ENCODE data around the gene ATG101. TPM values are rescaled to one million over a fixed set of nuclear protein-coding genes. Genes with fewer than 3 reads are reported as not detected.

Gene ATG101
- total and polyA plus RNA-seq, 2 of the 13 experiments (the other 11 are each of a cell fraction or from before 2014, with no cell fraction given) = 58.2 to 67.7 TPM

DNA sequence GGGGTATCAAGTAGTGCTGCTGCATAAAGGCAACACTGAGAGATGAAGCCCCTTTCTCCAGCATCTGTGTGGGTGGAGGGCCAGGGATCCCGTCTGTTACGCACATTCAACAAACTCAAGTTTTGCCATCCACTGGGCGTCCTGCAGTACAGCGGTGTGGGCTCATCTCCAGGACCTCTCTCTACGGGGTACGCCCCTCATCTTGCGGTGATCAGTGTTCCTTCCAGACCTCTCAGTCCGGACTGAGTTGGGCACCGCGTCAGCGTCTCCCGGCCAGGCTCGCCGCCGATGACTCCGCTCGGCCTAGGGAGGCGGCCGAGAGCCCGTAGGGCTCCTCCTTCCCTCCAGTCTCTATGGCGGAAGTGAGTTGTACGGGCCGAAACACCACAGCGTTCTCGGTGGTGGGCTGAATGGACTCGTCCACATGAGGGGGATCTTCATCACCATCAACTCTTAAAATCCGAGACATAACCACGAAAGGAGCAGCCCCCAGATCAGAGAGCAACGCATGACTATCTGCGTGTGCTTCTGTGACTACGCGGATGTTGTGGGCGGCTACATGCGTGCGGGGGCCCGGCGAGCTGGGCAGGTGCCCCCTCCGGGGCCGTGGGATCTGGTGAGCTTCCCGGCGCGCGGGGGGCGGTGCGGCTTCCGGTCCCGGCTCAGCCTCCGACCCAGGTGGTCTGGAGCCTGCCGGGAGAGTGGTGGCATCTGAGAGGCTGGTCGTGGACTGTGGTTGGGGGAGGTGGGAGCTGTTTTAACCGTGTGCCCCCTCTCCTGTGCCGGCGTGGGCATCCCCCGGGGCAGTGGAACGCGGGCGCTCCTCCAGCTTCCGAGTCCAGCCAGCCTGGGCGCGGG lies at the start of gene ATG101 (continued):
- TF ChIP-seq ZSCAN5A (CRISPR knock-in tag; IDR thresholded peaks at IDR 0.05; ENCODE audit: borderline replicate concordance) (peak; percentile 74), ZBTB39 (CRISPR knock-in tag; IDR thresholded peaks at IDR 0.05) (no peak), IKZF1 (IDR thresholded peaks at IDR 0.05) (no peak), CREB1 (IDR thresholded peaks at IDR 0.05) (peak; percentile 68), CREB1 (CRISPR knock-in tag; IDR thresholded peaks at IDR 0.05) (peak; percentile 83), KDM4B (CRISPR knock-in tag; IDR thresholded peaks at IDR 0.05) (peak; percentile 53), GTF2F1 (IDR thresholded peaks at IDR 0.05; ENCODE audit: low read length) (0 out of 2 replicates have a peak, but pooled peaks have one; percentile 39), ATRX (CRISPR knock-in tag; IDR thresholded peaks at IDR 0.05; ENCODE audit: borderline replicate concordance) (no peak), PAF1 (CRISPR knock-in tag; IDR thresholded peaks at IDR 0.05) (no peak), FOXO1 (CRISPR knock-in tag; IDR thresholded peaks at IDR 0.05) (peak; percentile 39; the same call in 1 of the 2 replicates), ARNTL (CRISPR knock-in tag; IDR thresholded peaks at IDR 0.05) (no peak), MBNL3 (CRISPR knock-in tag; conservative IDR thresholded peaks at IDR 0.05) (no peak), MIER3 (CRISPR knock-in tag; IDR thresholded peaks at IDR 0.05; ENCODE audit: borderline replicate concordance) (peak; percentile 24; the same call in 1 of the 2 replicates), KDM6A (CRISPR knock-in tag; IDR thresholded peaks at IDR 0.05; ENCODE audit: low read depth) (no peak), PHF5A (CRISPR knock-in tag; IDR thresholded peaks at IDR 0.05; ENCODE audit: low read depth, unreplicated experiment) (no peak), MXD3 (CRISPR knock-in tag; IDR thresholded peaks at IDR 0.05) (no peak), NCOR1 (IDR thresholded peaks at IDR 0.05; ENCODE audit: borderline replicate concordance, low read length) (0 out of 2 replicates have a peak, but pooled peaks have one; percentile 30), NRL (CRISPR knock-in tag; IDR thresholded peaks at IDR 0.05; ENCODE audit: borderline replicate concordance) (no peak)
- TF ChIP-seq, protein P1, sequence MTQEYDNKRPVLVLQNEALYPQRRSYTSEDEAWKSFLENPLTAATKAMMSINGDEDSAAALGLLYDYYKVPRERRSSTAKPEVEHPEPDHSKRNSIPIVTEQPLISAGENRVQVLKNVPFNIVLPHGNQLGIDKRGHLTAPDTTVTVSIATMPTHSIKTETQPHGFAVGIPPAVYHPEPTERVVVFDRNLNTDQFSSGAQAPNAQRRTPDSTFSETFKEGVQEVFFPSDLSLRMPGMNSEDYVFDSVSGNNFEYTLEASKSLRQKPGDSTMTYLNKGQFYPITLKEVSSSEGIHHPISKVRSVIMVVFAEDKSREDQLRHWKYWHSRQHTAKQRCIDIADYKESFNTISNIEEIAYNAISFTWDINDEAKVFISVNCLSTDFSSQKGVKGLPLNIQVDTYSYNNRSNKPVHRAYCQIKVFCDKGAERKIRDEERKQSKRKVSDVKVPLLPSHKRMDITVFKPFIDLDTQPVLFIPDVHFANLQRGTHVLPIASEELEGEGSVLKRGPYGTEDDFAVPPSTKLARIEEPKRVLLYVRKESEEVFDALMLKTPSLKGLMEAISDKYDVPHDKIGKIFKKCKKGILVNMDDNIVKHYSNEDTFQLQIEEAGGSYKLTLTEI (CRISPR knock-in tag; conservative IDR thresholded peaks at IDR 0.05) = no peak
- TF ChIP-seq, protein P2, sequence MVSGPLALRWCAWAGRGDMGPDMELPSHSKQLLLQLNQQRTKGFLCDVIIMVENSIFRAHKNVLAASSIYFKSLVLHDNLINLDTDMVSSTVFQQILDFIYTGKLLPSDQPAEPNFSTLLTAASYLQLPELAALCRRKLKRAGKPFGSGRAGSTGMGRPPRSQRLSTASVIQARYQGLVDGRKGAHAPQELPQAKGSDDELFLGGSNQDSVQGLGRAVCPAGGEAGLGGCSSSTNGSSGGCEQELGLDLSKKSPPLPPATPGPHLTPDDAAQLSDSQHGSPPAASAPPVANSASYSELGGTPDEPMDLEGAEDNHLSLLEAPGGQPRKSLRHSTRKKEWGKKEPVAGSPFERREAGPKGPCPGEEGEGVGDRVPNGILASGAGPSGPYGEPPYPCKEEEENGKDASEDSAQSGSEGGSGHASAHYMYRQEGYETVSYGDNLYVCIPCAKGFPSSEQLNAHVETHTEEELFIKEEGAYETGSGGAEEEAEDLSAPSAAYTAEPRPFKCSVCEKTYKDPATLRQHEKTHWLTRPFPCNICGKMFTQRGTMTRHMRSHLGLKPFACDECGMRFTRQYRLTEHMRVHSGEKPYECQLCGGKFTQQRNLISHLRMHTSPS (CRISPR knock-in tag; IDR thresholded peaks at IDR 0.05; ENCODE audit: low read depth) = 0 out of 2 replicates have a peak, but pooled peaks have one; percentile 55

All from HepG2 (cell line).